Measurements from ENCODE around the gene RBP5. TPM values are rescaled to one million over a fixed set of nuclear protein-coding genes. Genes with fewer than 3 reads are reported as not detected.

The RBP5 gene
- total and polyA plus RNA-seq, 10 of the 15 experiments (the other 5 are each of a cell fraction or from before 2014, with no cell fraction given), result 0.11 to 1.1 (median 0.31) TPM; not detected in 4

DNA sequence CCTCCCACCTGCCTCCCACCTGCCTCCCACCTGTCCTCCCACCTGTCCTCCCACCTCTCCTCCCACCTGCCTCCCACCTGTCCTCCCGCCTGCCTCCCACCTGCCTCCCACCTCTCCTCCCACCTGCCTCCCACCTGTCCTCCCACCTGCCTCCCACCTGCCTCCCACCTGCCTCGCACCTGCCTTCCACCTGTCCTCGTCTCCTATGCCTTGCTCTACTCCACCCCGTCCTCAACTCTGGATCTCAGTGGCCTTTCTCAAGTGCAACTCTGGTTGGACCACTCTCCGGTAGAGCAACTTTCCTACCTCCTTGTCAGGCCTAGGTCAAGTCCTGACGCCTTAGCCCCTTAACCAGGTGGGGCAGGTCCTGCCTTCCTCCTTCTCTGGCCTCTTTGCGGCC lies 31.5 kb upstream of the RBP5 start:
- FAIRE-seq, result no peak
- ChIA-PET CTCF (no interaction called here), SMC1A (ENCODE audit: uncharacterized antibody, unreplicated experiment) (no interaction called here), RAD21 (ENCODE audit: unreplicated experiment) (no interaction called here), POLR2A (no interaction called here)
- no peak overlapping the region for H2AFZ ChIP-seq (ENCODE audit: control insufficient read depth, low read depth, low read length)
- H3K4me3 ChIP-seq, result no peak overlapping the region
- no peaks in the 10 kb centered on the region for H3K4me1 ChIP-seq (ENCODE audit: control insufficient read depth, insufficient read depth, low read length)
- BruUV-seq (replicated peaks), result no TSS peak
- H3K9ac ChIP-seq (ENCODE audit: control insufficient read depth, insufficient read depth, low read length), result no peak overlapping the region
- no peak for DNase-seq (ENCODE audit: low read depth, low spot score)
- no peak overlapping the region for H3K4me2 ChIP-seq (ENCODE audit: control insufficient read depth, insufficient read depth)
- 72% methylated on average over 4 of the region's 7 CpGs for WGBS (ENCODE audit: insufficient coverage, insufficient replicate concordance, low lambda C conversion rate, missing lambda C conversion rate)
- H3K27ac ChIP-seq (ENCODE audit: control insufficient read depth, insufficient read depth), result no peak overlapping the region
- H3K79me2 ChIP-seq (ENCODE audit: control insufficient read depth, insufficient read depth, low read length), result no peaks in the 10 kb centered on the region
- H3K27me3 ChIP-seq (replicated peaks in 1 of 2; ENCODE audit: control insufficient read depth in 2 of 2, insufficient read depth in 2 of 2, low read length in 1 of 2), result peaks cover 0 to 4% of the 10 kb centered on the region in 2 experiments; a peak in 1 of 4 replicates
- intact Hi-C loops (cut with micrococcal nuclease; ENCODE audit: unreplicated experiment), result no loop called here
- ATAC-seq, result no peak
- in situ Hi-C loops (cut with MboI), result no loop called here
- no peaks in the 10 kb centered on the region for H3K9me3 ChIP-seq (replicated peaks; ENCODE audit: control insufficient read depth, insufficient read depth, low read length)
- TF ChIP-seq STAT1 (conservative IDR thresholded peaks at IDR 0.05) (no peak), NR2C2 (IDR thresholded peaks at IDR 0.05; ENCODE audit: borderline replicate concordance, control insufficient read depth, insufficient read length, low read depth) (no peak), MXI1 (IDR thresholded peaks at IDR 0.05; ENCODE audit: low read depth, low read length) (no peak)
- H4K20me1 ChIP-seq (ENCODE audit: control insufficient read depth, insufficient read depth), result no peaks in the 10 kb centered on the region
- no peaks in the 10 kb centered on the region; a peak in 3 of 4 replicates for H3K36me3 ChIP-seq (ENCODE audit: control insufficient read depth in 2 of 2, insufficient read depth in 2 of 2, low read length in 1 of 2)

- no peak overlapping the region for H3K9ac ChIP-seq (ENCODE audit: control insufficient read depth, insufficient read depth, low read length)
- TF ChIP-seq CBX3 (IDR thresholded peaks at IDR 0.05; ENCODE audit: borderline replicate concordance, low read depth) (no peak), RAD21 (IDR thresholded peaks at IDR 0.05; ENCODE audit: insufficient read depth, low read depth, low read length) (no peak), KAT2A (conservative IDR thresholded peaks at IDR 0.05; ENCODE audit: control insufficient read depth, low read depth, low read length) (no peak), ESRRA (IDR thresholded peaks at IDR 0.05; ENCODE audit: low read length) (no peak), RCOR1 (conservative IDR thresholded peaks at IDR 0.05; ENCODE audit: low read depth, low read length) (no peak), PML (IDR thresholded peaks at IDR 0.05; ENCODE audit: low read length) (no peak), NFYB (IDR thresholded peaks at IDR 0.05; ENCODE audit: insufficient read depth, low read depth, low read length) (no peak)
- H3K79me2 ChIP-seq (ENCODE audit: control insufficient read depth, insufficient read depth, low read length), result no peaks in the 10 kb centered on the region
- FAIRE-seq (no peak), ATAC-seq (no peak), DNase-seq (ENCODE audit: low read depth, low spot score) (no peak)
- in situ Hi-C loops (cut with MboI), result no loop called here
- no peak overlapping the region for H3K4me3 ChIP-seq
- H2AFZ ChIP-seq (ENCODE audit: control insufficient read depth, low read depth, low read length), result no peak overlapping the region
- H3K4me1 ChIP-seq (ENCODE audit: control insufficient read depth, insufficient read depth, low read length), result no peaks in the 10 kb centered on the region
- no TSS peak for BruUV-seq (replicated peaks)
- no peak overlapping the region for H3K4me2 ChIP-seq (ENCODE audit: control insufficient read depth, insufficient read depth)
- ChIA-PET POLR2A (no interaction called here), RAD21 (ENCODE audit: unreplicated experiment) (no interaction called here), CTCF (interaction anchor here (0.6 kb wide), 1 partner anchor 477 kb away, joined by 5 read pairs; no protein-coding TSS in a partner anchor), SMC1A (ENCODE audit: uncharacterized antibody, unreplicated experiment) (no interaction called here)
- WGBS (ENCODE audit: insufficient coverage, insufficient replicate concordance, low lambda C conversion rate, missing lambda C conversion rate), result 80% methylated on average over 10 of the region's 10 CpGs
- H3K27me3 ChIP-seq (replicated peaks in 1 of 2; ENCODE audit: control insufficient read depth in 2 of 2, insufficient read depth in 2 of 2, low read length in 1 of 2), result peaks cover 0 to 4% of the 10 kb centered on the region in 2 experiments; a peak in 1 of 4 replicates
- no peaks in the 10 kb centered on the region for H4K20me1 ChIP-seq (ENCODE audit: control insufficient read depth, insufficient read depth)
- H3K27ac ChIP-seq (ENCODE audit: control insufficient read depth, insufficient read depth), result no peak overlapping the region
- intact Hi-C loops (cut with micrococcal nuclease; ENCODE audit: unreplicated experiment), result no loop called here
- H3K36me3 ChIP-seq (ENCODE audit: control insufficient read depth in 2 of 2, insufficient read depth in 2 of 2, low read length in 1 of 2), result no peaks in the 10 kb centered on the region; a peak in 3 of 4 replicates
- no peaks in the 10 kb centered on the region for H3K9me3 ChIP-seq (replicated peaks; ENCODE audit: control insufficient read depth, insufficient read depth, low read length)
Observed at GRCh38 chr12:7158781-7159609, 30.3 kb upstream of the RBP5 start.
